Activated naive CD4-positive, alpha-beta T cell (primary cell): ENCODE measurements around the gene TCP1.
"Not testable (repeated sequence)": the region's sequence is repeated elsewhere in the genome, so short reads cannot be mapped to it uniquely, and the experiment has no call there.

Experiments used
- DNase-seq, 4 experiments: peaks; one replicate each; lab custom pipeline; 2025; lab: John Stamatoyannopoulos, UW

TCP1 gene

GRCh38 chr6:159739341-159739740 is 50.1 kb downstream of the TCP1 start:
- DNase-seq = no peak

DNA sequence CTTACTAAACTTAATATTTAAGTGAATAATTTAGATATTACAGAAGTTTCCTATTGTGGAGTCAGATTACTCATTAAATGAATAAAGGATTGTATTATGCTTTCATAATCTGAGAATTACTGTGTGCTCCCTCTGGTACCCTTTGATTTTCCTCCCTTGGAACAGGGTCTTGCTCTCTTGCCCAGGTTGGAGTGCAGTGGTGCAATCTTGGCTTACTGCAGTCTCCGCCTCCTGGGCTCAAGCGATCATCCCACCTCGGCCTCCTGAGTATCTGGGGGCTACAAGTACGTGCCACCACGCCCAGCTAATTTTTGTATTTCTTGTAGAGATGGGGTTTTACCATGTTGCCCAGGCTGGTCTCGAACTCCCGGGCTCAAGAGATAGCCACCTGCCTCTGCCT is 52.5 kb downstream of the TCP1 start:
- no peak for DNase-seq

DNA sequence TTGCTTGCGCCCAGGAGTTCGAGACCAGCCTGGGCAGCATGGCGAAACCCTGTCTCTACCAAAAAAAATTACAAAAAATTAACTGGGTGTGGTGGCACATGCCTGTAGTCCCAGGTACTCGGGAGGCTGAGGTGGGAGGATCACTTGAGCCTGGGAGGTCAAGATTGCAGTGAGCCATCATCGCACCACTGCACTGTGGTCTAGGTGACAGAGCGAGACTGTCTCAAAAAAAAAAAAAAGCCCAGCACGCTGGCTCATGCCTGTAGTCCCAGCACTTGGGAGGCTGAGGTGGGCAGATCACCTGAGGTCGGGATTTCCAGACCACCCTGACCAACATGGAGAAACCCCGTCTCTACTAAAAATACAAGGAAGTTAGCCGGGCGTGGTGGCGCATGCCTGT is 56.0 kb downstream of the TCP1 start:
- not testable (repeated sequence) for DNase-seq

- not testable (repeated sequence) for DNase-seq
Observed at GRCh38 chr6:159732550-159732949, 56.9 kb downstream of the TCP1 start.

- no peak for DNase-seq
Observed at GRCh38 chr6:159730332-159730676, 59.1 kb downstream of the TCP1 start.

DNA sequence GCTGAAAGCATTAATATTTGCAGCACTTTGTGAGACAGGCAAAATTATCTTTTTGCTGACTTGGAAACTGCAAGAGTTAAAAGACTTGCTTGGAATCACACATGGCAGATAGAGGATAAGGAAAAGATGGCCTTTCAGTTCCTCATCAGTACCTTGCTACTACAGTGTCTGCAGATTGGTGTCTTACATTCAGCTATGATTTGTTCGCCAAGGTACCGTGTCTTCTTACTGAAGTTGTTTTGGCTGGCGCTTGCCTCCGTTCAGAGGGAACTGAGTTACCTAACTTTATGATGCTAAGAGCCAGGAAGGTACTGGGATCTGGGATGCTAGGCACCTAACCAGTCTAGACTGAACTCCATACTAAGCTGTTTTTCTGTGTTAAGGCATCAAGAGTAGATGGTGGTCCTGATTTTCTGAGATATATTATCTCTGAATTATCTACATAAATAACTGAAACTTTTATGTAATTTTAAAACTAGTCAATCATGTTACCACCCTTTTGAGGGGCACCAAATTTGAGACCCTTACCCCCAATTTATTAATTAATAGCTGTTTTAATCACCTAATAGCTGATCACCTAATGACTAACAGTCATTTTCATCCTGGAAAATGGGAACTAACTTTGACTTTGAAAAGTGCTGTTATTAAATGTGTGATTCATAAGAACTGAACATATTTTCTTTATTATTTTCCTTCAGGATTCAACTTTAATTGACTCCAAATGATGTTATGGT is 59.6 kb downstream of the TCP1 start:
- no peak for DNase-seq

GRCh38 chr6:159728531-159728964 is 60.9 kb downstream of the TCP1 start:
- DNase-seq = no peak
